ENCODE data around the gene KAT6B.

The KAT6B gene

GRCh38 chr10:74821501-74821900, 4.9 kb upstream of the KAT6B start:
- Mint-ChIP-seq H3K27ac (no peak overlapping the region), H3K9me3 (peaks cover 14% of the 10 kb centered on the region), H3K36me3 (ENCODE audit: low read depth) (peaks cover 11% of the 10 kb centered on the region), H3K4me1 (peaks cover 35% of the 10 kb centered on the region), H3K4me3 (peak overlapping the region; percentile 31), H3K27me3 (ENCODE audit: low read depth, poor library complexity) (peaks cover 2% of the 10 kb centered on the region)
- no peak for DNase-seq
- no peak for TF ChIP-seq CTCF (IDR thresholded peaks at IDR 0.05)

- Mint-ChIP-seq H3K4me1 (peaks cover 39% of the 10 kb centered on the region), H3K4me3 (no peak overlapping the region), H3K36me3 (ENCODE audit: low read depth) (peaks cover 6% of the 10 kb centered on the region), H3K27ac (no peak overlapping the region), H3K9me3 (peaks cover 9% of the 10 kb centered on the region), H3K27me3 (ENCODE audit: low read depth, poor library complexity) (peaks cover 2% of the 10 kb centered on the region)
- no peak for DNase-seq
- no peak for TF ChIP-seq CTCF (IDR thresholded peaks at IDR 0.05)
Observed at GRCh38 chr10:74822101-74822500, 4.3 kb upstream of the KAT6B start.

GRCh38 chr10:74822521-74823089, 3.8 kb upstream of the KAT6B start:
- Mint-ChIP-seq H3K4me3 (peak overlapping the region; percentile 83), H3K4me1 (peaks cover 44% of the 10 kb centered on the region), H3K36me3 (ENCODE audit: low read depth) (peaks cover 6% of the 10 kb centered on the region), H3K27me3 (ENCODE audit: low read depth, poor library complexity) (peaks cover 2% of the 10 kb centered on the region), H3K9me3 (peaks cover 9% of the 10 kb centered on the region), H3K27ac (no peak overlapping the region)
- no peak for DNase-seq
- TF ChIP-seq CTCF (IDR thresholded peaks at IDR 0.05), result no peak

- H3K4me3 Mint-ChIP-seq, result peak overlapping the region; percentile 83
- peaks cover 13% of the 10 kb centered on the region for H3K9me3 Mint-ChIP-seq
- H3K27ac Mint-ChIP-seq, result peak overlapping the region; percentile 13
- H3K36me3 Mint-ChIP-seq (ENCODE audit: low read depth), result peaks cover 16% of the 10 kb centered on the region
- H3K4me1 Mint-ChIP-seq, result peaks cover 51% of the 10 kb centered on the region
- H3K27me3 Mint-ChIP-seq (ENCODE audit: low read depth, poor library complexity), result peaks cover 6% of the 10 kb centered on the region
- no peak for TF ChIP-seq CTCF (IDR thresholded peaks at IDR 0.05)
- DNase-seq, result no peak
Observed at GRCh38 chr10:74823791-74824183, 2.6 kb upstream of the KAT6B start.

GRCh38 chr10:74824184-74824899, 2.1 kb upstream of the KAT6B start:
- no peak for TF ChIP-seq CTCF (IDR thresholded peaks at IDR 0.05)
- DNase-seq, result peak; percentile 24
- Mint-ChIP-seq H3K36me3 (ENCODE audit: low read depth) (peaks cover 22% of the 10 kb centered on the region), H3K9me3 (peaks cover 19% of the 10 kb centered on the region), H3K27me3 (ENCODE audit: low read depth, poor library complexity) (peaks cover 6% of the 10 kb centered on the region), H3K4me1 (peaks cover 51% of the 10 kb centered on the region), H3K4me3 (peak overlapping the region; percentile 83), H3K27ac (peak overlapping the region; percentile 73)
